ENCODE measurements around the gene MAP4K4.

The MAP4K4 gene

GRCh38 chr2:101806123-101806522, 108.6 kb downstream of the MAP4K4 start:
- Histone ChIP-seq H3K4me3 (ENCODE audit: low read length) (no peak overlapping the region), H3K4me1 (ENCODE audit: insufficient read depth, low read length) (peaks cover 45% of the 10 kb centered on the region), H3K27me3 (ENCODE audit: insufficient read depth, low read length) (no peaks in the 10 kb centered on the region)

GRCh38 chr2:101806701-101807100, 109.2 kb downstream of the MAP4K4 start:
- Histone ChIP-seq H3K4me1 (ENCODE audit: insufficient read depth, low read length) (peaks cover 45% of the 10 kb centered on the region), H3K27me3 (ENCODE audit: insufficient read depth, low read length) (no peaks in the 10 kb centered on the region), H2AFZ (ENCODE audit: low read depth, low read length) (no peak overlapping the region), H3K9me3 (ENCODE audit: low read length) (no peaks in the 10 kb centered on the region), H3K36me3 (ENCODE audit: insufficient read depth, low read length) (no peaks in the 10 kb centered on the region), H3K4me3 (ENCODE audit: low read length) (no peak overlapping the region)

More at GRCh38 chr2:101806123-101806522, 108.6 kb downstream of the MAP4K4 start:
- Histone ChIP-seq H3K9me3 (ENCODE audit: low read length) (no peaks in the 10 kb centered on the region), H2AFZ (ENCODE audit: low read depth, low read length) (no peak overlapping the region), H3K36me3 (ENCODE audit: insufficient read depth, low read length) (no peaks in the 10 kb centered on the region)

- no peak overlapping the region for H2AFZ ChIP-seq (ENCODE audit: low read depth, low read length)
- peaks cover 43% of the 10 kb centered on the region for H3K4me1 ChIP-seq (ENCODE audit: insufficient read depth, low read length)
- no peak overlapping the region for H3K4me3 ChIP-seq (ENCODE audit: low read length)
- H3K9me3 ChIP-seq (ENCODE audit: low read length): no peaks in the 10 kb centered on the region
- H3K36me3 ChIP-seq (ENCODE audit: insufficient read depth, low read length): no peaks in the 10 kb centered on the region
- no peaks in the 10 kb centered on the region for H3K27me3 ChIP-seq (ENCODE audit: insufficient read depth, low read length)
Observed at GRCh38 chr2:101807242-101807641, 109.7 kb downstream of the MAP4K4 start.

- H2AFZ ChIP-seq (ENCODE audit: low read depth, low read length): no peak overlapping the region
- no peaks in the 10 kb centered on the region for H3K9me3 ChIP-seq (ENCODE audit: low read length)
- H3K4me1 ChIP-seq (ENCODE audit: insufficient read depth, low read length): peaks cover 37% of the 10 kb centered on the region
- no peaks in the 10 kb centered on the region for H3K27me3 ChIP-seq (ENCODE audit: insufficient read depth, low read length)
- H3K36me3 ChIP-seq (ENCODE audit: insufficient read depth, low read length): no peaks in the 10 kb centered on the region
- no peak overlapping the region for H3K4me3 ChIP-seq (ENCODE audit: low read length)
Observed at GRCh38 chr2:101808006-101808562, 110.6 kb downstream of the MAP4K4 start.

GRCh38 chr2:101809698-101810097, 112.2 kb downstream of the MAP4K4 start:
- H3K4me1 ChIP-seq (ENCODE audit: insufficient read depth, low read length): peaks cover 22% of the 10 kb centered on the region
- H3K9me3 ChIP-seq (ENCODE audit: low read length): no peaks in the 10 kb centered on the region
- no peak overlapping the region for H3K4me3 ChIP-seq (ENCODE audit: low read length)
- no peak overlapping the region for H2AFZ ChIP-seq (ENCODE audit: low read depth, low read length)
- no peaks in the 10 kb centered on the region for H3K36me3 ChIP-seq (ENCODE audit: insufficient read depth, low read length)
- no peaks in the 10 kb centered on the region for H3K27me3 ChIP-seq (ENCODE audit: insufficient read depth, low read length)

- Histone ChIP-seq H2AFZ (ENCODE audit: low read depth, low read length) (no peak overlapping the region), H3K4me1 (ENCODE audit: insufficient read depth, low read length) (peaks cover 8% of the 10 kb centered on the region), H3K9me3 (ENCODE audit: low read length) (no peaks in the 10 kb centered on the region), H3K27me3 (ENCODE audit: insufficient read depth, low read length) (no peaks in the 10 kb centered on the region), H3K36me3 (ENCODE audit: insufficient read depth, low read length) (no peaks in the 10 kb centered on the region), H3K4me3 (ENCODE audit: low read length) (no peak overlapping the region)
Observed at GRCh38 chr2:101811226-101812015, 113.9 kb downstream of the MAP4K4 start.

- Histone ChIP-seq H2AFZ (ENCODE audit: low read depth, low read length) (no peak overlapping the region), H3K36me3 (ENCODE audit: insufficient read depth, low read length) (no peaks in the 10 kb centered on the region), H3K27me3 (ENCODE audit: insufficient read depth, low read length) (no peaks in the 10 kb centered on the region), H3K4me3 (ENCODE audit: low read length) (no peak overlapping the region), H3K9me3 (ENCODE audit: low read length) (no peaks in the 10 kb centered on the region), H3K4me1 (ENCODE audit: insufficient read depth, low read length) (peaks cover 5% of the 10 kb centered on the region)
Observed at GRCh38 chr2:101812226-101812625, 114.7 kb downstream of the MAP4K4 start.

- Histone ChIP-seq H3K27me3 (ENCODE audit: insufficient read depth, low read length) (no peaks in the 10 kb centered on the region), H2AFZ (ENCODE audit: low read depth, low read length) (no peak overlapping the region), H3K4me1 (ENCODE audit: insufficient read depth, low read length) (peaks cover 18% of the 10 kb centered on the region)
Observed at GRCh38 chr2:101814752-101815151, 117.2 kb downstream of the MAP4K4 start.

GRCh38 chr2:101815154-101815553, 117.6 kb downstream of the MAP4K4 start:
- Histone ChIP-seq H2AFZ (ENCODE audit: low read depth, low read length) (no peak overlapping the region), H3K36me3 (ENCODE audit: insufficient read depth, low read length) (no peaks in the 10 kb centered on the region), H3K27me3 (ENCODE audit: insufficient read depth, low read length) (no peaks in the 10 kb centered on the region), H3K9me3 (ENCODE audit: low read length) (no peaks in the 10 kb centered on the region), H3K4me1 (ENCODE audit: insufficient read depth, low read length) (peaks cover 16% of the 10 kb centered on the region), H3K4me3 (ENCODE audit: low read length) (no peak overlapping the region)

More at GRCh38 chr2:101814752-101815151, 117.2 kb downstream of the MAP4K4 start:
- Histone ChIP-seq H3K9me3 (ENCODE audit: low read length) (no peaks in the 10 kb centered on the region), H3K4me3 (ENCODE audit: low read length) (no peak overlapping the region), H3K36me3 (ENCODE audit: insufficient read depth, low read length) (no peaks in the 10 kb centered on the region)

- no peaks in the 10 kb centered on the region for H3K9me3 ChIP-seq (ENCODE audit: low read length)
- H3K4me1 ChIP-seq (ENCODE audit: insufficient read depth, low read length): peaks cover 16% of the 10 kb centered on the region
- no peaks in the 10 kb centered on the region for H3K27me3 ChIP-seq (ENCODE audit: insufficient read depth, low read length)
- H2AFZ ChIP-seq (ENCODE audit: low read depth, low read length): no peak overlapping the region
- H3K36me3 ChIP-seq (ENCODE audit: insufficient read depth, low read length): no peaks in the 10 kb centered on the region
- no peak overlapping the region for H3K4me3 ChIP-seq (ENCODE audit: low read length)
Observed at GRCh38 chr2:101815739-101816391, 118.4 kb downstream of the MAP4K4 start.

- peaks cover 16% of the 10 kb centered on the region for H3K4me1 ChIP-seq (ENCODE audit: insufficient read depth, low read length)
- no peak overlapping the region for H3K4me3 ChIP-seq (ENCODE audit: low read length)
Observed at GRCh38 chr2:101816598-101816997, 119.1 kb downstream of the MAP4K4 start.

GRCh38 chr2:101817481-101817880, 120.0 kb downstream of the MAP4K4 start:
- peaks cover 16% of the 10 kb centered on the region for H3K4me1 ChIP-seq (ENCODE audit: insufficient read depth, low read length)
- no peak overlapping the region for H2AFZ ChIP-seq (ENCODE audit: low read depth, low read length)
- no peaks in the 10 kb centered on the region for H3K9me3 ChIP-seq (ENCODE audit: low read length)
- no peak overlapping the region for H3K4me3 ChIP-seq (ENCODE audit: low read length)
- no peaks in the 10 kb centered on the region for H3K27me3 ChIP-seq (ENCODE audit: insufficient read depth, low read length)
- no peaks in the 10 kb centered on the region for H3K36me3 ChIP-seq (ENCODE audit: insufficient read depth, low read length)

More at GRCh38 chr2:101816598-101816997, 119.1 kb downstream of the MAP4K4 start:
- no peaks in the 10 kb centered on the region for H3K27me3 ChIP-seq (ENCODE audit: insufficient read depth, low read length)
- no peaks in the 10 kb centered on the region for H3K36me3 ChIP-seq (ENCODE audit: insufficient read depth, low read length)
- no peak overlapping the region for H2AFZ ChIP-seq (ENCODE audit: low read depth, low read length)
- no peaks in the 10 kb centered on the region for H3K9me3 ChIP-seq (ENCODE audit: low read length)
